ENCODE measurements around the gene VAV3.

The VAV3 gene

GRCh38 chr1:107695341-107695740 is 269.6 kb downstream of the VAV3 start:
- no peak overlapping the region for H3K23ac ChIP-seq (ENCODE audit: low read depth, low read length, poor library complexity)
- no peak overlapping the region for H4K8ac ChIP-seq (ENCODE audit: low read depth, low read length)
- H3K27me3 ChIP-seq (ENCODE audit: control insufficient read depth in 3 of 3, insufficient read depth in 3 of 3, low read depth in 1 of 3, low read length in 3 of 3): no peaks in the 10 kb centered on the region
- H3K9me3 ChIP-seq (replicated peaks in 1 of 2; ENCODE audit: control insufficient read depth in 2 of 2, insufficient read depth in 1 of 2, low read depth in 1 of 2, low read length in 2 of 2): no peaks in the 10 kb centered on the region
- no peak overlapping the region for H2AK5ac ChIP-seq (ENCODE audit: low read depth, low read length)
- no peak overlapping the region for H3K9ac ChIP-seq (ENCODE audit: low read depth, low read length, poor library complexity)
- no peak overlapping the region for H2BK120ac ChIP-seq (ENCODE audit: low read depth, low read length)
- no peaks in the 10 kb centered on the region for H3K79me1 ChIP-seq (ENCODE audit: low read depth, low read length)
- no peak overlapping the region for H4K91ac ChIP-seq (ENCODE audit: low read depth, low read length, poor library complexity)
- no peaks in the 10 kb centered on the region for H3K36me3 ChIP-seq (replicated peaks in 1 of 2; ENCODE audit: control insufficient read depth in 2 of 2, insufficient read depth in 2 of 2, low read length in 2 of 2)
- H3K27ac ChIP-seq (replicated peaks; ENCODE audit: low read length): no peak overlapping the region
- H3K14ac ChIP-seq (ENCODE audit: low read length): no peak overlapping the region
- no peak for DNase-seq (ENCODE audit: low spot score)
- H3K4me3 ChIP-seq (ENCODE audit: low read length in 2 of 2): no peak overlapping the region
- no peak overlapping the region for H2BK5ac ChIP-seq (ENCODE audit: low read length)
- H2AFZ ChIP-seq (ENCODE audit: low read length): no peak overlapping the region
- no peak overlapping the region for H3K18ac ChIP-seq (ENCODE audit: low read length)
- H3K4ac ChIP-seq (ENCODE audit: low read length): no peak overlapping the region
- no peak overlapping the region for H2BK12ac ChIP-seq (ENCODE audit: low read length)
- no peak overlapping the region for H2BK15ac ChIP-seq (ENCODE audit: low read length)
- no peaks in the 10 kb centered on the region for H3K4me1 ChIP-seq (ENCODE audit: control insufficient read depth in 2 of 2, insufficient read depth in 1 of 2, low read depth in 1 of 2, low read length in 2 of 2)
- H3K4me2 ChIP-seq (ENCODE audit: insufficient read depth, low read length, poor library complexity, severe bottlenecking): no peak overlapping the region
- no CpG with 5 or more reads among the region's 3 CpGs for WGBS, 2 donors (ENCODE audit: extremely low coverage in 2 of 2, insufficient read length in 2 of 2, insufficient replicate concordance in 1 of 2)

GRCh38 chr1:107692580-107693345 is 272.2 kb downstream of the VAV3 start:
- H3K4me1 ChIP-seq (ENCODE audit: control insufficient read depth in 2 of 2, insufficient read depth in 1 of 2, low read depth in 1 of 2, low read length in 2 of 2): no peaks in the 10 kb centered on the region
- no peaks in the 10 kb centered on the region for H3K36me3 ChIP-seq (replicated peaks in 1 of 2; ENCODE audit: control insufficient read depth in 2 of 2, insufficient read depth in 2 of 2, low read length in 2 of 2)
- H4K8ac ChIP-seq (ENCODE audit: low read depth, low read length): no peak overlapping the region
- H3K23ac ChIP-seq (ENCODE audit: low read depth, low read length, poor library complexity): no peak overlapping the region
- WGBS, 2 donors (ENCODE audit: extremely low coverage in 2 of 2, insufficient read length in 2 of 2, insufficient replicate concordance in 1 of 2): no CpG with 5 or more reads among the region's 8 CpGs
- no peak overlapping the region for H3K14ac ChIP-seq (ENCODE audit: low read length)
- H2BK15ac ChIP-seq (ENCODE audit: low read length): no peak overlapping the region
- H3K18ac ChIP-seq (ENCODE audit: low read length): no peak overlapping the region
- no peak overlapping the region for H2AK5ac ChIP-seq (ENCODE audit: low read depth, low read length)
- DNase-seq (ENCODE audit: low spot score): no peak
- H3K79me1 ChIP-seq (ENCODE audit: low read depth, low read length): no peaks in the 10 kb centered on the region
- H3K4ac ChIP-seq (ENCODE audit: low read length): no peak overlapping the region
- H2AFZ ChIP-seq (ENCODE audit: low read length): no peak overlapping the region
- H3K9me3 ChIP-seq (replicated peaks in 1 of 2; ENCODE audit: control insufficient read depth in 2 of 2, insufficient read depth in 1 of 2, low read depth in 1 of 2, low read length in 2 of 2): no peaks in the 10 kb centered on the region
- no peaks in the 10 kb centered on the region for H3K27me3 ChIP-seq (ENCODE audit: control insufficient read depth in 3 of 3, insufficient read depth in 3 of 3, low read depth in 1 of 3, low read length in 3 of 3)
- H2BK12ac ChIP-seq (ENCODE audit: low read length): no peak overlapping the region
- H3K9ac ChIP-seq (ENCODE audit: low read depth, low read length, poor library complexity): no peak overlapping the region
- H3K4me3 ChIP-seq (ENCODE audit: low read length in 2 of 2): no peak overlapping the region
- H4K91ac ChIP-seq (ENCODE audit: low read depth, low read length, poor library complexity): no peak overlapping the region
- H3K27ac ChIP-seq (replicated peaks; ENCODE audit: low read length): no peak overlapping the region
- H2BK5ac ChIP-seq (ENCODE audit: low read length): no peak overlapping the region
- H3K4me2 ChIP-seq (ENCODE audit: insufficient read depth, low read length, poor library complexity, severe bottlenecking): no peak overlapping the region
- no peak overlapping the region for H2BK120ac ChIP-seq (ENCODE audit: low read depth, low read length)

GRCh38 chr1:107691540-107691939 is 273.4 kb downstream of the VAV3 start:
- Histone ChIP-seq H2AK5ac (ENCODE audit: low read depth, low read length) (no peak overlapping the region), H2BK15ac (ENCODE audit: low read length) (no peak overlapping the region), H3K4me1 (ENCODE audit: control insufficient read depth in 2 of 2, insufficient read depth in 1 of 2, low read depth in 1 of 2, low read length in 2 of 2) (no peaks in the 10 kb centered on the region), H3K9me3 (replicated peaks in 1 of 2; ENCODE audit: control insufficient read depth in 2 of 2, insufficient read depth in 1 of 2, low read depth in 1 of 2, low read length in 2 of 2) (no peaks in the 10 kb centered on the region), H3K4me3 (ENCODE audit: low read length in 2 of 2) (no peak overlapping the region), H3K27me3 (ENCODE audit: control insufficient read depth in 3 of 3, insufficient read depth in 3 of 3, low read depth in 1 of 3, low read length in 3 of 3) (no peaks in the 10 kb centered on the region), H3K27ac (replicated peaks; ENCODE audit: low read length) (no peak overlapping the region), H4K91ac (ENCODE audit: low read depth, low read length, poor library complexity) (no peak overlapping the region), H2BK120ac (ENCODE audit: low read depth, low read length) (no peak overlapping the region), H2BK12ac (ENCODE audit: low read length) (no peak overlapping the region), H3K14ac (ENCODE audit: low read length) (no peak overlapping the region), H3K79me1 (ENCODE audit: low read depth, low read length) (no peaks in the 10 kb centered on the region), H3K4me2 (ENCODE audit: insufficient read depth, low read length, poor library complexity, severe bottlenecking) (no peak overlapping the region), H3K36me3 (replicated peaks in 1 of 2; ENCODE audit: control insufficient read depth in 2 of 2, insufficient read depth in 2 of 2, low read length in 2 of 2) (no peaks in the 10 kb centered on the region), H4K8ac (ENCODE audit: low read depth, low read length) (no peak overlapping the region), H3K23ac (ENCODE audit: low read depth, low read length, poor library complexity) (no peak overlapping the region), H3K4ac (ENCODE audit: low read length) (no peak overlapping the region), H2BK5ac (ENCODE audit: low read length) (no peak overlapping the region), H3K18ac (ENCODE audit: low read length) (no peak overlapping the region), H3K9ac (ENCODE audit: low read depth, low read length, poor library complexity) (no peak overlapping the region), H2AFZ (ENCODE audit: low read length) (no peak overlapping the region)
- DNase-seq (ENCODE audit: low spot score): no peak

- Histone ChIP-seq H3K4ac (ENCODE audit: low read length) (no peak overlapping the region), H3K18ac (ENCODE audit: low read length) (no peak overlapping the region), H3K14ac (ENCODE audit: low read length) (no peak overlapping the region), H2AK5ac (ENCODE audit: low read depth, low read length) (no peak overlapping the region), H3K27me3 (ENCODE audit: control insufficient read depth in 3 of 3, insufficient read depth in 3 of 3, low read depth in 1 of 3, low read length in 3 of 3) (no peaks in the 10 kb centered on the region), H3K4me1 (ENCODE audit: control insufficient read depth in 2 of 2, insufficient read depth in 1 of 2, low read depth in 1 of 2, low read length in 2 of 2) (no peaks in the 10 kb centered on the region), H2BK12ac (ENCODE audit: low read length) (no peak overlapping the region), H3K9me3 (replicated peaks in 1 of 2; ENCODE audit: control insufficient read depth in 2 of 2, insufficient read depth in 1 of 2, low read depth in 1 of 2, low read length in 2 of 2) (no peaks in the 10 kb centered on the region), H3K36me3 (replicated peaks in 1 of 2; ENCODE audit: control insufficient read depth in 2 of 2, insufficient read depth in 2 of 2, low read length in 2 of 2) (no peaks in the 10 kb centered on the region), H3K27ac (replicated peaks; ENCODE audit: low read length) (no peak overlapping the region), H2BK120ac (ENCODE audit: low read depth, low read length) (no peak overlapping the region), H4K91ac (ENCODE audit: low read depth, low read length, poor library complexity) (no peak overlapping the region), H2BK5ac (ENCODE audit: low read length) (no peak overlapping the region), H3K79me1 (ENCODE audit: low read depth, low read length) (no peaks in the 10 kb centered on the region), H3K9ac (ENCODE audit: low read depth, low read length, poor library complexity) (no peak overlapping the region), H4K8ac (ENCODE audit: low read depth, low read length) (no peak overlapping the region), H3K4me3 (ENCODE audit: low read length in 2 of 2) (no peak overlapping the region), H2AFZ (ENCODE audit: low read length) (no peak overlapping the region), H2BK15ac (ENCODE audit: low read length) (no peak overlapping the region), H3K4me2 (ENCODE audit: insufficient read depth, low read length, poor library complexity, severe bottlenecking) (no peak overlapping the region), H3K23ac (ENCODE audit: low read depth, low read length, poor library complexity) (no peak overlapping the region)
- no peak for DNase-seq (ENCODE audit: low spot score)
- WGBS, 2 donors (ENCODE audit: extremely low coverage in 2 of 2, insufficient read length in 2 of 2, insufficient replicate concordance in 1 of 2): no CpG with 5 or more reads among the region's 2 CpGs
These were observed 274.5 kb downstream of the VAV3 start for GRCh38 chr1:107690491-107690890.
